ENCODE results near the gene MTPN.

Gene MTPN, protein sequence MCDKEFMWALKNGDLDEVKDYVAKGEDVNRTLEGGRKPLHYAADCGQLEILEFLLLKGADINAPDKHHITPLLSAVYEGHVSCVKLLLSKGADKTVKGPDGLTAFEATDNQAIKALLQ

DNA sequence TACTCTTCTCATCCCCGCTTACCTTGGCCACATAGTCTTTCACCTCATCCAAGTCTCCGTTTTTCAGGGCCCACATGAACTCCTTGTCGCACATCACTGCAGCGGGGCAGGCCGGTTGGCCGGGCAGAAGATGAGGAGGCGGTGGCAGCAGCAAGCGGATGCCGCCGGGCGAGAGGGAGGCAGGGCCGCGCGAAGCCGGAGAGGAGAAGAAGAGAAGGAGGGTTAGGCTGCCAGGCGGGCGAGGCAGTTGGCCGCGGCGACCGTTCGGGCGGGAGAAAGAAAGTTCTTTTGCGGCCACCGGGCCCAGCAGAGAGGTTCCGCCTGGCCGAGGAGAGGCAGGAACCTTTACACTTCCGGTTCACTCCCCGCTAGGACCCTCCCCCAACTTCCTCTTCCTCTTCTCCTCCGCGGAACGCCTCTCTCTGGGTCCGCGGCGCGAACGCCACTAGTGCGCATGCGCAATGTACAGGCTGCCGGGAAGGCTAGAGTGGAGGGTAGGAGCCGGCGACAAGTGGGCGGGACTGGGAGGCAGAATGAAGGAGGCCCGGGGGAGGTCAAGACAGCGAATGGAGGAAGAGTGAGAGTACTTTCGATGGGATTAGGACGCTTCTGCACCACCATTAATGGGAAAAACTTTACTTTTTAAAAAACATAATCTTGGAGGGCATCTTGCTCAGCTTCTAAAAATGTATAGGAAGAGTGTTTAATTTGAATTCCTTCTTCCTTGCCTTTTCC, at the start of gene MTPN:
Gene MTPN, minus strand, starts transcription at position 353 of the 735 bp plus-strand sequence. Its CDS starts 259 bp downstream, at position 94.
- peak; percentile 88 for FAIRE-seq

DNA sequence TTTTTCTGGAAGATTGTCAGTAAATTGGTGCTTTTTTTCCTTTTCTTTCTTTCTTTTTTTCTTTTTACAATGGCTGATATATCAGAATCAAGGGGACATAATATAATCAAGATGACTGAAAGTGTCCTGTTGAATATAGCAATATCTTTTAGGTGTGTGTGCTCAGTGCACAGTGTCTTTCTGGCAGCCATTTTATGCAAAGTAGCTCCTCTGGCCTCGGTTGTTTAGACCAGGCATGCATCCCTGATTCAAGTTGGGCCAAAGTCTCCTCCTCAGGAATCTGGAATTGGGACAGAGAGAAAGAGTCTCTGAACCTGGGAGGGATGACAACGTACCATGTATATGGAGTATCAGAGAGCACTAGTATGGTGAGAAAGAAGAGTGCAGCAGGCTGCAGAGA, 49.0 kb upstream of the MTPN start:
- no peak for FAIRE-seq

DNA sequence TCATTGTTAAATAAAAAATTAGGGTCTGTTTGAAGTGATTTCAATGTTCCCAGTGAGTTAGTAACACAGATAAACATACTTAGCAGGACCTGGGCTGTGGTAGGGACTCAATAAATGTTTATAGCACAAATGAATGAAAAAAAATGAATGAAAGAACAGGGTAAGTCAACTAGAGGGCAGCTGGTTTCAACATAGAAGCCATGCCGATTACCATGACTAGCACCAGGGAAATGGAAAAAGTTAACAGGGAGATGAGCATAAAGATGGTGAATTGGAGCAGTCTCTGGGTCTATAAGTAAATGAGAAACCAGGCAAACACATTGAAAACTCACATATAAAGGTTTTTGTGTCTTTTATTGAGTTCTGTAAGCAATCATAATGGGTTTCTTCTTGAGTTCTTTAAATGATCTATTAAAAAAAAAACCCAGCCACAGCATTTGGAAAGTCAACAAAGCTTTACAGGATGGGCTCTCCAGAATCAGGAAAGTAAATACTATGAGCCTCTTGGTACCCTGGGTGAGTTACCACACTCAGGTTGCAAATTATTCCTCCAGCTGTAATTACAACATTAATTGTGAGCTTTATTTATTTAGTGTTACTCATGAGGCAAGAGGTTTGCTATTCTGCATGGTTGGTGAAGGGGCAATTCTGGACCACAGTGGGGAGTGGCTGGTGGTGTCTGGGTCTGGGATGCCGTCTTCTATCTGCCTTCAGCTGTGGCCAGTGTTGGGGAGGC, 46.1 kb upstream of the MTPN start:
- no peak for FAIRE-seq

DNA sequence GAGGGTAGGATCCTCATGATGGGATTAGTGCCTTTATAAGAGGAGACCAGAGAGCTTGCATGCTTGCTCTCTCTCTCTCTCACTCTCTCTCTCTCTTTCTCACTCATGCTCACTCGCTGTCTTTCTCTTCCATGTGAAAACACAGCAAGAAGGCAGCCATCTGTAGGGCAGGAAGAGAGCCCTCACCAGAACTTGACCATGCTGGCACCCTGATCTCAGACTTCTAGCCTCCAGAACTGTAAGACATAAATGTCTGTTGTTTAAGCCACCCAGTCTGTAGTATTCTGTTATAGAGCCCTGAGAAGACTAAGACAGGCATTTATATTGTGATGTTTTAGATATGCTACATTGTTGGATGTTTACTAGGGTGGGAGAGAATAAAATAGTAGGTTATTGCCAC, 43.4 kb upstream of the MTPN start:
- no peak for FAIRE-seq

DNA sequence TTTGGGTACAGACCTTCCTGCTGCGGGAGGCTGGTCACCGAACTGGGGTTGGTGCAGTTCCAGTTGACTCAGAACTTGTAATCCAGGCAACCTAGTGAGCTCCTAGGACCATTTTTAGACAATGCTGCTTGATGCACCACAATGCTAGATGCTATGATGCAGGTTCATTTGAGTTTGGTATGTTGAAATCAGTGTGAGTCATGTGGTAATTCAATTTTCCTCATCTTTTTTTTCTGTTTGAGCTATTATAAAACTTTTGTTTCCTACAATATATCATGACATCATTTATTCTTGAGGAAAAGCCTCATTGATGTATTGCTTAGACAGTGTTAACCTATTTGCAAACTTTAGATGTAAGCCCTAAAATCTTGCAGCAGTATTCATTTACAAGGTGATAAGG, 40.9 kb upstream of the MTPN start:
- FAIRE-seq, result no peak

DNA sequence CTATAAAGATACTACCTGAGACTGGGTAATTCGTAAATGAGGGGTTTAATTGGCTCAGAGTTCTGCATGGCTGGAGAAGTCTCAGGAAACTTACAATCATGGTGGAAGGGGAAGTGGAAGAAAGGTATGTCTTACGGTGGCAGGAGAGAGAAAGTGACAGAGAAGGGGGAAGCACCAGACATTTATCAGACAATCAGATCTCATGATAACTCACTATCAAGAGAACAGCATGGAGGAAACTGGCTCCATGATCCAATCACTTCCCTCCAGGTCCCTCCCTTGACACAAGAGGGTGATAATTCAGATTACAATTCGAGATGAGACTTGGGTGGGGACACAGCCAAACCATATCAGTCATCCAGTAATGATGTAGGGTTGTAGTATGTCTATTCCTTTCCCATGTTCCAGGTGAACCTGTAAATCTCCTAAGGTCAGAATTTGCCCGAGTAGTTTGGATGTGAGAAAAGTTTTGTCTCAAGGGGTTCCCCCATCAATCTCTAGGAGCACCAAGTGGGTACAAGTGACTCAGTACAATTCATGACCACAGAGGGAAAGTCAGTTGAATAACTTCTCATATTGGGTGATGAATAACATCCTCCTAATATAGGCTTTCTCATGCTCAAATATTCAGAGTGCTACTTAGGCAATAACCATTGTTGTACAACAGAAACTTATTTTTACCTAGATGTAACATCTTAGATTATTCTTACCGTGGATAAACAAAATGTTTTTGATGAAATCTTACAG, 39.7 kb upstream of the MTPN start:
- no peak for FAIRE-seq

DNA sequence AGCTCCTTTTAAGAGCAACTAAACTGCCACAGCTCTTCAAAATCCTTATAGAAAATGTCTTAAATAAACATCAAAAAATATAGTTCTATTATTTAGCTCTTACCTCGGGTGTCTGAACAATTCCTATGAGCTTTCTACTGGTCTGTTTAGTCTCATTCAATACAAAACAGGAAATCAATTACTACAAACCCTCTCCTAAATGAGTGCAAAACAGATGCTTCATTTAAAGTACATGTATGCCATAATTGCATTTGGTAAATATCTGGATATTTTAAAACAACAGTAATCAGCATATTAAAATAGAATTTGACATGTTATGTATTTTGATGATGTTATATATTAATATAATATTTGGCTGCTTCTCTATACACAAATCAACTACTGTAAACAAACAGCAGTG, 38.5 kb upstream of the MTPN start:
- FAIRE-seq, result no peak

DNA sequence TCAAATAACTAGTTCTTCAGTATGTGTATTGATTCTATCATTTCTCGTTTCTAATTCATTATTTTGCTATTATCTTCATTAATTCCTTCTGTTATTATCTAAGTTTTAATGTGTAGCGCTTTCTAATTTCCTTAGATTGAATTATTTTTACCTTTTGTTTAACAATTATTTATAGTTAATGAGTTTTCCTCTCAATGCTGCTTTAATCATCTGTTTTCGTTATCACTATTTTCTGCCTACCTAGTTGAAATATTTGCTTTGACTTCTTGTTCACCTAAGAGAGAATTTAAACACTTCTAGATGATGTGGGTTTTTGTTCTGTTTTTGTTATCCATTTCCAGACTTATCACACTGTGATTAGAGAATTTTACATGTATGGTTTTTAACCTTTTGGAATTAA, 37.5 kb upstream of the MTPN start:
- FAIRE-seq, result no peak

DNA sequence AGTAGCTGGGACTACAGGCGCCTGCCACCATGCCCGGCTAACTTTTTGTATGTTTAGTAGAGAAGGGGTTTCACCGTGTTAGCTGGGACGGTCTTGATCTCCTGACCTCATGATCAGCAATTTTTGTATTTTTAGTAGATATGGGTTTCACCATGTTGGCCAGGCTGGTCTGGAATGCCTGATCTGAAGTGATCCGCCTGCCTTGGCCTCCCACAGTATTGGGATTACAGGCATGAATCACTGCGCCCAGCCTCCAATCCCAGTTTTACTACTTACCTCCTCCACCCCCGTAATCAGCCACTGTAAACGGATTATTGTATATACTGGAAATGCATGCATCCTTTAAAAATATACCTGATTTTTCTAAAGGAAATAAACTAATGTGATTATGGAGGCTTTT, 35.1 kb upstream of the MTPN start:
- no peak for FAIRE-seq

DNA sequence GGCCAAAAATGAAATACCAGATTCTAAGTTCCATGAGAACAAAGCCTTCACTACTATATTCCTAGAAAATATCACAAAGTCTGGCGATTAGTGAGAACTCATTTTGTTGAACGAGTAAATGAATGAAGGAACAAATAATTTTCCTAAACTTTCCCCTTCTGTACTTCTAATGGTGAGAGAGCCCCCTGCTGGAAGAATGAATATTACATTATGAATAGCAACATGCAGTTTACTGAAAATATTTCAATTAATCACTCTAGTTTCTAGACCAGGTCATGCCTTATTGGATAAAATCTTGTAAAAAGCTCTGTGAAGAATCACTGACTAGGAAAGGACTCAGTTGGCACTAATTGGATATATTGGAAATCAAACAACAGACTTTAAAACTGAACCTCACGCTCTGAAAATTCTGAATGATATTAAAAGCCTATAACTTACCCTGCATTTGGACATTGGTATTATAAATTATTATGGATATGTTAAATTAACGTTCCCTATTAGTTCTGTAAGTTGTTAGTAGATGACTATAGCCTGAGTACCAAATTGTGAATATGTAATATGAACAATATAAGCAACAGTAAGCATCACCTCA, 32.4 kb upstream of the MTPN start:
- peak; percentile 58 for FAIRE-seq

DNA sequence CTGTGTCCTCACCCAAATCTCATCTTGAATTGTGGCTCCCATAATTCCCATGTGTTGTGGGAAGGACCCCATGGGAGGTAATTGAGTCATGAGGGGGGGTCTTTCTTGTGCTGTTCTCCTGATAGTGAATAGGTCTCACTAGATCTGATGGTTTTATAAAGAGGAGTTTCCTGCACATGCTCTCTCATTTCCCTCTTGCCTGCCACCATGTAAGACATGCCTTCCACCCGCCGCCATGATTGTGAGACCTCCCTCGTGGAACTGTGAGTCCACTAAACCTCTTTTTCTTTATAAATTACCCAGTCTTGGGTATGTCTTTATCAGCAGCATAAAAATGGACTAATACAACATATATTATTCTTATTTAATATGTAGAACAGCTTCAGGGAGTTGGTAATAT, 29.0 kb upstream of the MTPN start:
- FAIRE-seq, result no peak

DNA sequence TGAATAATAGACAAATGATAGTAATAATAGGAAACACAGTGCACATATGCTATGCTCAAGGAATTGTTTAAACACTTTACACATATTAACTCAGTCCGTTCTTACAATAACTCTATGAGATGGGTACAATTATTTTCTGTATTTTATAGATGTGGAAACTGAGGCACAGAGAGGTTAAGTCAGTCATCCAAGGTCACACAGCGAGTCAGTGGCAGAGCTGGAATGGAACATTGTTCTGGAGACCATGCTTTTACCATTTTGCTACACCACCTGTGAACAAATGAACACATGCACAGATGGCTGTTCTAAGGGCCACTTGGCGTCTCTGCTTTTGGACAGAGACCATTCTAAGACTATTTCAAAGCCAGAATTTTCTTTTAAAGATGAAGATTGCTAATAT, 26.9 kb upstream of the MTPN start:
- no peak for FAIRE-seq

DNA sequence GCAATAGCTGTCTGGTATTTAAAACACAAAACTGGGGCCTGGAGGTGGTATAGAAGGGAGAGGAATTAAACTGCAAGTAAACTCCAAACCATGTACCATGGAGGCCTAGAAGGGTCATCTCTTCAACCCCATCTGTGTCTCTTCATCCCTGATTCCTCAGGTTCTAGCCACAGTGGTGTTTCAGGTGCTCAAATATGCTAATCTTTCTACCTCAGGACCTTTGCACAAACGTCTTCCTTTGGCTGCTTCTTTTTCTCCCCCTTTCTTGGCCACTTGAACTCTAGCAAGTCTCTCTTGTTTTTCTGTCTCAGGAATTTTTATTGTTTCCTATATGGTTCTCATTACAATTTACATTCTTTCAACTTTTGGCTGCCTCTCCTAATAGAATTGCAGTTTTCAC, 25.6 kb upstream of the MTPN start:
- no peak for FAIRE-seq

DNA sequence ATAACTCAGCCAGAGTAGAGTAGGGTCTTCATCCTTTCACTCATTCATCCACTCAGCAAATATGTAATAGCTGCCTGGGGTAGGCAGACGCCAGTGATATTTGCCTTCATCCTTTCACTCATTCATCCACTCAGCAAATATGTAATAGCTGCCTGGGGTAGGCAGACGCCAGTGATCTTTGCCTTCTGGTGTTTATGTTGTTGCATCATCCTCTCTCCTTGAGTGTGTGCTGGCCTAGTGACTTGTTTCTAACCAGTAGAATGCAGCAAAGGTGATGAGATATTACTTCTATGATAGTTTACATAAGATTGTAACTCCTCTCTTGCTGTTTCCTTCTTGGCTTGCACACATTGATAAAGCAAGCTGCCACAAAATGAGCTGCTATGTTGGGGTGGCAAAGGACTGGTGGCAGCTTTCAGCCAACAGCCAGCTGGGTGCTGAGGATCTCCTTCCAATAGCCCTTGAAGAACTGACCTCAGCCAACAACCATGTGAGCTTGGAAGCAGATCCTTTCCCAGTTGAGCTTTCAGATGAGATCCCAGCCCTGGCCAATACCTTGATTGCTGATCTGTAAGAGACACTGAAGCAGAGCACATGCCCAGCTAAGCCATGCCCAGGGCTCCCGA, 23.2 kb upstream of the MTPN start:
- FAIRE-seq, result no peak

DNA sequence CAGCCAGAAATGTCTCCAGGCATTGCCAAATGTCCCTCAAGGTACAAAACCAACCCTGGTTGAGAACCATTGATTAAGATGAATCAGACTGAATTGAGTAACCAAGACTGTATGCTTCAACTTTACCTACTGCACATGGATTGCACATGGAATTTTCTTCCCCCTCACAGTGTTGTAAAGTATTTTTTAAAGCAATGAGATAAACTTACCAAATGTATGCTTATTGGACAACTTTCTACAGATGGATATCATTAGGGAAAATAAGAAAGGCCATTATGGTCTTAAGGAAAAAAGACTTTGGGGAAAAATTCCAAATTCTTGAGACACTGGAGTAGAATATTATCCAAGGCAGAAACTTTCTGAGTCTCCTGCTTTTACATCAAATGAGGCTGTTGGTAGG, 20.9 kb upstream of the MTPN start:
- no peak for FAIRE-seq

DNA sequence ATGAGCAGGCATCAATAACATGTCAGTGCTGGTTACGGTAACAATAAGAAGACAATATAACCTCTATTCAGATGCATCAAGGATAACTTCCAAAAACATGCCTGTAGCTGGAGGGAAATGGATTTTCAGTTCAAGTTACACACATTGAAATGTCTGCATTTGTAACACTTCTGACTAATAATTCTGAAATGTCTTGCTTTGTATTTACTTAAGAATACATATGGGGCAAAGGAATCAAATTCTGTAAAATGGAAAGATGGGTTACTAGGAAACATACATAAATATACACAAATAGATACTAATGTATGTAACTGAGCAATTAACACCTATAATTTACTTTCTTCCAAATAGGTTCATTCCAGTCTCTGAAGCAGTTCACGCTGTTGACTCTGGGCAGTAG, 18.6 kb upstream of the MTPN start:
- FAIRE-seq, result no peak

DNA sequence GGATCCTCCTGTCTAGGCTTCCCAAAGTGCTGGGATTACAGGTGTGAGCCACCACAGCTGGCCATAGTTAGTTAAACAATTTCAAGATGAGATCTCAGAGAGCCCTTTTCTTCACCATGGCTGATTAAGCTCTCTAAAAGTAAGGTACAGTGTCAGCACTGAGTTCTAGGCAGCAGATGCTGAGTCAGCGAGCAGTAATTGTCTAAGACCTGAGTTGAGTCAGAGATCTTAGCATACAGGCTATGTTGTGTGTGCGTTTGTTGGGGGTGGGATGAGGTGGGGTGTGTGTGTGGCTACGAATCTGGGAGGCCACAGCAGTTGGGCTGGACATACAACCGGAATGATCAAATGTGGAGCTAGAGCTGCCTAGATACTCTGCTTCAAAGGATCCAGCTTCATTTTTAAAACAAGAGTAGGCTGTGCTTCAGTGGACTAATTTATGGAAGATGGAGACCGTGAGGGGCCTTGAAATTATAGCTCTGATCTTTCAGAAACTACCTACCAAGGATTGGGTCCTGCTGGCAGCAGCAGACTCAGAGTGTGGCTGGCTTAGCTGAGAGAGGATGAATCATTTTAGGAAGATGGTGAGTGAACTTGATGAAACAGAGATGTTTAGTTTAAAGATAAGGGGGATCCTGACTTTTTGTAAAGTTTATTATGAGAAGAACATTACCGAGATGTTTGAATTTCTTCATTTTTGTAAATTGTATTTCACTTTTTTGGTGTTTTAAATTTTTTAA, 17.5 kb upstream of the MTPN start:
- FAIRE-seq, result no peak

DNA sequence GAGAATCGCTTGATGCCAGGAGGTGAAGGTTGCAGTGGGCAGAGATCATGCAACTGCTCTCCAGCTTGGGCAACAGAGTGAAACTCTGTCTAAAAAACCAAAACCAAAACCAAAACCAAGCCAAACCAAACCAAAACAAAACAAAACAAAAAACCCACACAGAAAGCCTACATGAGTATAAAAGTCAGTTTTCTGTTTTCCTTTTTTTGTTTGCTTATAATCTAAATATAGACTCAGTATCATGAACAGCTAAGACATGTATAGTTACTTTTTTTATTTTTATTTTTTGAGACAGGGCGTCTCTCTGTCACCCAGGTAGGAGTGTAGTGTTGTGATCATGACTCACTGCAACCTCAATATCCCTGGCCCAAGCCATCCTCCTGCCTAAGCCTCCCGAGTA, 16.8 kb upstream of the MTPN start:
- no peak for FAIRE-seq

DNA sequence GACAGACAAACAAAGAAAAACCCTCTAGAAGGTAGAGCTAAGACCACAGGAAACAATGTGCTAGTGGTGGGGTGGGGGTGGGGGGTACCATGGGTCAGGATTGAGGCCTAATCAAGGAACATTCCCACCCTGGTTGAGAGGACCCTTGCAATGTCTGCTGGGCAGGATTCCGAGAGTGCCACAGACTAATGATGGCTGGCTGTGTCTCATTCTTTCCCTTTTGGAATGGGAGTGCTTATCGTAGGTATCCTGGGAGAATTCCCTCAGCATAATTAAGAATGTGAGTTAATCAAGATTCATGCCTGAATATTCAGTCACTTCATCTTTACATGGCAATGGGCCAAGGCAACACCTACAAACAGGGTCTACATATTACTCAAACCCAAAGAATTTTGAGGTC, 14.7 kb upstream of the MTPN start:
- FAIRE-seq, result no peak

DNA sequence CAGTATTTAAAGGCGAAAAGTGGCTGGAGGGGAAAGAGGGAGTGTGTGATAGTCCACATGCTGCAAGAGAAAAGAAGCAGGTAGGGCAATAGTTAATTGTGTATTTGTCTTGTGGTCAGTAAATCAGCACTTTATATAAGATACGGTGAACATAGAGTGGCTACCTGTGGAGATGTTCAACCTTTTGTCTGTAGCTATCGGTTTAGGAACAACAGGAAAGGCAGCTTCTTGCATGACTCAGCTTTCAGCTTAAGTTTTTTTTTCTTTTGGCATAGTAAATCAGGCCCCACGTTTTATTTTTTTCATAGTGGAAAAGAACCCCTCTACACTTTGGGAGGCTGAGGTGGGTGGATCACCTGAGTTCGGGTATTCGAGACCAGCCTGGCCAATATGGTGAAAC, 14.2 kb upstream of the MTPN start:
- FAIRE-seq, result no peak

DNA sequence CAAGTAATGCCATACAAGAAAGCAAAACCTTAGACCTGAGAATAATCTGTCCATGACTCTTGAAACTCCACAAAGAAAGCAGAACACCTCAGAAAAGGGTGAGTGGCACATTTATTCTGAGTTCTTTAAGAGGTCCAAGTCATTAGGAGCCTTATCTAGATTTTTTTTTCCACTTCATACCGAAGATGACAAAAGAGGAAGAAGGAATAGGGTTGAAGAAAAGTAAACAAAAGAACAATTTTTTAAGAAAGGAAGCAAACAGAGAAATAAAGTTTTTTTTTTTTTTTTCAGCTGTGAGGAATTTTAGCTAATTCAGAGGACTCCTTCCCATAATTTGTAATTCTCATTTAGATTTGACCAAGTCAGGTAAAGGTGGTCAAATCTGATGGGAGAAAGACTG, 13.1 kb upstream of the MTPN start:
- FAIRE-seq, result no peak

Measured in TTC549 (cell line).